A549 (cell line): ENCODE results near the gene KCP. TPM values are rescaled to one million over a fixed set of nuclear protein-coding genes. Genes with fewer than 3 reads are reported as not detected.

Experiments
- ATAC-seq, 2 experiments: fragments of 200-7000 bp in 1 of 2; fragments of >200 bp in 1 of 2; cut with Nextera tagmentation in 1 of 2; cut with Tn5 transposase in 1 of 2; 3 replicates each; pipeline versions ENCODE4 v1.8.0 to v1.9.1; 2018 to 2020; ENCODE audit warnings: mild to moderate bottlenecking in 1 of 2, moderate library complexity in 1 of 2
- CTCF ChIA-PET: fragments of 300-600 bp; sonication (Branson Sonifier 250); formaldehyde crosslinking; extraction: SDS; loops from one replicate; lab custom pipeline; 2021; ENCODE audit warnings: antibody characterized with exemption, inconsistent platforms; lab: Yijun Ruan, JAX
- POLR2A ChIA-PET: fragments of 350-600 bp; formaldehyde crosslinking; extraction: SDS; loops from one replicate; lab custom pipeline; 2021; ENCODE audit warnings: antibody characterized with exemption, inconsistent platforms; lab: Yijun Ruan, JAX
- DNase-seq, 2 experiments: peaks; one replicate each; pipeline versions ENCODE4 v3.0.0 to v3.0.0-alpha.2; 2011 to 2016; ENCODE audit warnings: low read depth in 1 of 2, low spot score in 1 of 2
- FAIRE-seq: peaks from 2 replicates; lab custom pipeline; 2011; peaks lifted over from hg19 to GRCh38; lab: Jason Lieb, UNC
- H3K27ac ChIP-seq, 2 experiments: fragments of >200 bp; sonication (Bioruptor Twin); formaldehyde crosslinking; 3 replicates each; pipeline ENCODE4 v1.5.1; 2016 to 2017
- H3K4me1 ChIP-seq: fragments of >200 bp; sonication (Bioruptor Twin); formaldehyde crosslinking; 3 replicates; pipeline ENCODE4 v1.6.1; 2016
- H3K4me2 ChIP-seq: fragments of >200 bp; sonication (Bioruptor Twin); formaldehyde crosslinking; 3 replicates; pipeline ENCODE4 v1.6.1; 2016
- H3K4me3 ChIP-seq: fragments of >200 bp; sonication (Bioruptor Twin); formaldehyde crosslinking; 3 replicates; pipeline ENCODE4 v1.5.1; 2016
- H3K9me3 ChIP-seq: fragments of >200 bp; sonication (Bioruptor Twin); formaldehyde crosslinking; 3 replicates; pipeline ENCODE4 v1.6.1; 2016
- ATOH8 ChIP-seq: fragments of 250-450 bp; sonication (Bioruptor Pico); IDR thresholded peaks from 2 replicates; pipeline ENCODE4 v1.5.0; 2020; ENCODE audit warnings: low read depth, mild to moderate bottlenecking, moderate library complexity
- BCL3 ChIP-seq: fragments of >200 bp; sonication (Bioruptor Twin); formaldehyde crosslinking; IDR thresholded peaks from 3 replicates; pipeline ENCODE4 v1.6.1; 2016
- CBX2 ChIP-seq: fragments of 200-600 bp; sonication (generic); IDR thresholded peaks from 2 replicates; pipeline ENCODE4 v1.6.1; 2016; ENCODE audit warnings: low read depth, mild to moderate bottlenecking, borderline replicate concordance
- CEBPB ChIP-seq, 2 experiments: fragments of >200 bp in 1 of 2; sonication (Bioruptor Twin) in 1 of 2; formaldehyde crosslinking in 1 of 2; IDR thresholded peaks; 2 replicates each; pipeline ENCODE4 v1.6.1; 2012 to 2016
- CHD2 ChIP-seq: fragments of 150-350 bp; IDR thresholded peaks from 2 replicates; pipeline ENCODE4 v1.6.1; 2014; ENCODE audit warnings: low read length; ENCODE audit not compliant: partially characterized antibody
- E2F6 ChIP-seq: IDR thresholded peaks from 2 replicates; pipeline ENCODE4 v1.6.1; 2012; ENCODE audit warnings: low read depth, borderline replicate concordance
- FOSB ChIP-seq: fragments of 250-450 bp; sonication (Bioruptor Pico); IDR thresholded peaks from 2 replicates; pipeline ENCODE4 v1.5.0; 2020; ENCODE audit warnings: mild to moderate bottlenecking, moderate library complexity
- FOXS1 ChIP-seq: fragments of 250-450 bp; sonication (Bioruptor Pico); IDR thresholded peaks from 2 replicates; pipeline ENCODE4 v1.5.0; 2020; ENCODE audit warnings: mild to moderate bottlenecking, moderate library complexity
- HES2 ChIP-seq: fragments of >200 bp; sonication (Bioruptor Twin); formaldehyde crosslinking; IDR thresholded peaks from 2 replicates; pipeline ENCODE4 v1.6.1; 2016
- HEYL ChIP-seq: fragments of 250-450 bp; sonication (Bioruptor Pico); IDR thresholded peaks from 2 replicates; pipeline ENCODE4 v1.8.0; 2021; ENCODE audit warnings: mild to moderate bottlenecking, moderate library complexity
- JUN ChIP-seq, 2 experiments: fragments of >200 bp; sonication (Bioruptor Twin); formaldehyde crosslinking; IDR thresholded peaks; 2 replicates in 1 of 2; 3 replicates in 1 of 2; pipeline ENCODE4 v1.6.1; 2016 to 2017
- JUNB ChIP-seq: fragments of >200 bp; sonication (Bioruptor Twin); formaldehyde crosslinking; IDR thresholded peaks from 2 replicates; pipeline ENCODE4 v1.6.1; 2016
- KDM5A ChIP-seq: fragments of 200-600 bp; sonication (generic); IDR thresholded peaks from 2 replicates; pipeline ENCODE4 v1.6.1; 2016; ENCODE audit warnings: antibody characterized with exemption, mild to moderate bottlenecking
- MAFK ChIP-seq: fragments of 450-650 bp; IDR thresholded peaks from 2 replicates; pipeline ENCODE4 v1.6.1; 2014; ENCODE audit not compliant: partially characterized antibody
- MAZ ChIP-seq: fragments of 150-350 bp; IDR thresholded peaks from 2 replicates; pipeline ENCODE4 v1.6.1; 2014; ENCODE audit warnings: antibody characterized with exemption, low read depth, low read length, borderline replicate concordance
- NFE2L2 ChIP-seq: fragments of 150-350 bp; conservative IDR thresholded peaks from 2 replicates; pipeline ENCODE4 v1.6.1; 2014; ENCODE audit warnings: low read length
- NPAS2 ChIP-seq: fragments of 250-450 bp; sonication (Bioruptor Pico); IDR thresholded peaks from 2 replicates; pipeline ENCODE4 v1.8.0; 2022; ENCODE audit warnings: mild to moderate bottlenecking, moderate library complexity, borderline replicate concordance
- NR3C1 ChIP-seq: fragments of >200 bp; sonication (Bioruptor Twin); formaldehyde crosslinking; IDR thresholded peaks from 3 replicates; pipeline ENCODE4 v1.6.1; 2017
- POLR2AphosphoS2 ChIP-seq: conservative IDR thresholded peaks from 2 replicates; pipeline ENCODE4 v1.6.1; 2012; ENCODE audit warnings: low read length, improper control_type of control experiment, inconsistent platforms
- RAD21 ChIP-seq, 2 experiments: fragments of >200 bp in 1 of 2; sonication (Bioruptor Twin) in 1 of 2; formaldehyde crosslinking in 1 of 2; IDR thresholded peaks in 1 of 2; conservative IDR thresholded peaks in 1 of 2; 2 replicates in 1 of 2; 3 replicates in 1 of 2; pipeline ENCODE4 v1.6.1; 2012 to 2018; ENCODE audit warnings: inconsistent platforms in 1 of 2
- RCOR1 ChIP-seq: fragments of 150-350 bp; IDR thresholded peaks from 2 replicates; pipeline ENCODE4 v1.6.1; 2014; ENCODE audit warnings: antibody characterized with exemption, low read length, low read depth
- RFX5 ChIP-seq: fragments of 450-650 bp; IDR thresholded peaks from 2 replicates; pipeline ENCODE4 v1.7.1; 2014; ENCODE audit warnings: antibody characterized with exemption, mild to moderate bottlenecking, moderate library complexity
- SMC3 ChIP-seq: fragments of >200 bp; sonication (Bioruptor Twin); formaldehyde crosslinking; IDR thresholded peaks from 3 replicates; pipeline ENCODE4 v1.6.1; 2018; ENCODE audit warnings: inconsistent platforms
- SREBF2 ChIP-seq: fragments of 450-650 bp; IDR thresholded peaks from 2 replicates; pipeline ENCODE4 v1.6.1; 2014; ENCODE audit warnings: mild to moderate bottlenecking, moderate library complexity
- TP53 ChIP-seq: fragments of 250-450 bp; sonication (Bioruptor Pico); IDR thresholded peaks from 2 replicates; pipeline ENCODE4 v1.5.0; 2021; ENCODE audit warnings: mild to moderate bottlenecking, moderate library complexity
- ZC3H11A ChIP-seq: fragments of 450-650 bp; IDR thresholded peaks from 2 replicates; pipeline ENCODE4 v1.6.1; 2014; ENCODE audit warnings: antibody characterized with exemption, mild to moderate bottlenecking
- ZFP36 ChIP-seq: fragments of 450-650 bp; IDR thresholded peaks from 2 replicates; pipeline ENCODE4 v1.6.1; 2014; ENCODE audit warnings: borderline replicate concordance; ENCODE audit not compliant: partially characterized antibody
- ZSCAN20 ChIP-seq: fragments of 250-450 bp; sonication (Bioruptor Pico); IDR thresholded peaks from 2 replicates; pipeline ENCODE4 v1.8.0; 2022; ENCODE audit warnings: mild to moderate bottlenecking, moderate library complexity
- WGBS: methylation state at CpG from one replicate; pipeline ENCODE4 v1.1.6; 2017; ENCODE audit errors: missing lambda C conversion rate; 5-methylcytosine and 5-hydroxymethylcytosine counted together
- polyA plus RNA-seq, 4 experiments: library from polyadenylated mRNA; depleted of rRNA in 3 of 4; stranded (reverse); fragments of >200 nt; fragmentation: RNase III in 1 of 4; extraction: RNeasy Plus Mini Kit Qiagen cat#74134 plus additional on column Dnase treatment in 1 of 4; gene quantifications; 2 replicates in 3 of 4; 3 replicates in 1 of 4; pipeline ENCODE4 v1.2.3, GENCODE V29; 2011 to 2017

Gene KCP
- polyA plus RNA-seq, 2 of the 4 experiments (the other 2 are of a cell fraction) = 0.14 TPM; not detected in 1

GRCh38 chr7:128922496-128923410 is 12.2 kb upstream of the KCP start:
- CTCF ChIA-PET = interaction anchor here (2.7 kb wide), 1 partner anchor 169 kb away, joined by 7 read pairs; no protein-coding TSS in a partner anchor

GRCh38 chr7:128921866-128922440 is 11.4 kb upstream of the KCP start:
- Histone ChIP-seq H3K4me3 (no peak overlapping the region), H3K9me3 (no peaks in the 10 kb centered on the region), H3K27ac (no peak overlapping the region), H3K4me2 (no peak overlapping the region), H3K4me1 (no peaks in the 10 kb centered on the region)
- no peak for FAIRE-seq
- 68% methylated on average over 9 of the region's 9 CpGs for WGBS
- POLR2A ChIA-PET = no interaction called here
- TF ChIP-seq ZSCAN20 (CRISPR knock-in tag) = no peak
- TF ChIP-seq HEYL (CRISPR knock-in tag) = no peak
- TF ChIP-seq JUNB = no peak
- no peak for TF ChIP-seq RAD21 (conservative IDR thresholded peaks at IDR 0.05 in 1 of 2, IDR thresholded peaks at IDR 0.05 in 1 of 2)
- TF ChIP-seq SREBF2 = no peak
- TF ChIP-seq KDM5A = no peak
- no peak for TF ChIP-seq CEBPB (IDR thresholded peaks at IDR 0.05)
- no peak for TF ChIP-seq ZFP36
- TF ChIP-seq NR3C1 = no peak
- TF ChIP-seq NPAS2 (CRISPR knock-in tag) = no peak
- CTCF ChIA-PET = interaction anchor here (0.6 to 3.1 kb wide), 3 partner anchors 38 to 1835 kb away, joined by 3 to 10 read pairs (median 7); no protein-coding TSS in a partner anchor
- no peak for DNase-seq
- ATAC-seq = no peak

More at GRCh38 chr7:128922496-128923410, 12.2 kb upstream of the KCP start:
- POLR2A ChIA-PET = no interaction called here
- H3K4me3 ChIP-seq = no peak overlapping the region
- DNase-seq = no peak
- ATAC-seq = peak; percentile 17 to 31; a peak in 4 of 6 replicates
- H3K4me1 ChIP-seq = no peaks in the 10 kb centered on the region
- no peak overlapping the region for H3K4me2 ChIP-seq
- H3K9me3 ChIP-seq = no peaks in the 10 kb centered on the region
- no peak for TF ChIP-seq ZSCAN20 (CRISPR knock-in tag)
- no peak for TF ChIP-seq NFE2L2
- TF ChIP-seq HES2 = no peak
- no peak for TF ChIP-seq POLR2AphosphoS2
- TF ChIP-seq NPAS2 (CRISPR knock-in tag) = no peak
- TF ChIP-seq SMC3 = no peak
- TF ChIP-seq MAFK = no peak
- TF ChIP-seq, all 56 proteins: peak for 0
- no peak for FAIRE-seq
- no peak overlapping the region for H3K27ac ChIP-seq
- WGBS = 49% methylated on average over 16 of the region's 16 CpGs

- WGBS = 42% methylated on average over 13 of the region's 13 CpGs
- H3K27ac ChIP-seq = no peak overlapping the region
- ATAC-seq (no peak), DNase-seq (no peak), FAIRE-seq (no peak)
- H3K4me1 ChIP-seq = no peaks in the 10 kb centered on the region
- H3K4me3 ChIP-seq = no peak overlapping the region
- ChIA-PET POLR2A (no interaction called here), CTCF (interaction anchor here (2.7 to 3.1 kb wide), 2 partner anchors 37 to 170 kb away, joined by 7 to 10 read pairs; no protein-coding TSS in a partner anchor)
- no peak overlapping the region for H3K4me2 ChIP-seq
- TF ChIP-seq MAFK = no peak
- no peak for TF ChIP-seq ZC3H11A
- no peak for TF ChIP-seq CEBPB (IDR thresholded peaks at IDR 0.05)
- TF ChIP-seq CBX2 = no peak
- TF ChIP-seq ZSCAN20 (CRISPR knock-in tag) = no peak
- TF ChIP-seq BCL3 = no peak
- TF ChIP-seq CHD2 = no peak
- TF ChIP-seq ATOH8 (CRISPR knock-in tag) = no peak
- no peak for TF ChIP-seq RAD21 (conservative IDR thresholded peaks at IDR 0.05 in 1 of 2, IDR thresholded peaks at IDR 0.05 in 1 of 2)
- TF ChIP-seq TP53 (CRISPR knock-in tag) = no peak
- TF ChIP-seq RCOR1 = no peak
- TF ChIP-seq RFX5 = no peak
- TF ChIP-seq FOSB (CRISPR knock-in tag) = no peak
- no peak for TF ChIP-seq NPAS2 (CRISPR knock-in tag)
- TF ChIP-seq FOXS1 (CRISPR knock-in tag) = no peak
- no peak for TF ChIP-seq MAZ
- TF ChIP-seq HES2 = no peak
- no peak for TF ChIP-seq JUN (IDR thresholded peaks at IDR 0.05)
- TF ChIP-seq E2F6 = no peak
- H3K9me3 ChIP-seq = no peaks in the 10 kb centered on the region
Observed at GRCh38 chr7:128920913-128921582, 10.5 kb upstream of the KCP start.
